HCT116 (cell line): ENCODE data around the gene MARCHF3. TPM values are rescaled to one million over a fixed set of nuclear protein-coding genes. Genes with fewer than 3 reads are reported as not detected.
A peak's percentile ranks its signal among the peaks of the same experiment; 100 is the strongest.

ENCODE experiments used
- ATAC-seq: fragments of 200-7000 bp; cut with Tn5 transposase; 2 replicates; pipeline ENCODE4 v1.9.1; 2020; ENCODE audit warnings: mild to moderate bottlenecking, moderate library complexity
- BruUV-seq: library from RNA; stranded (reverse); fragments of 400-500 nt; replicated peaks from 2 replicates; lab custom pipeline; 2021; lab: Mats Ljungman, UMichigan
- CTCF ChIA-PET: fragments of 300-600 bp; sonication (Branson Sonifier 250); formaldehyde crosslinking; loops from one replicate; lab custom pipeline; 2021; ENCODE audit warnings: antibody characterized with exemption; lab: Charles Lee
- POLR2A ChIA-PET: fragments of 300-600, 350-600 bp; sonication (Branson Sonifier 250); formaldehyde crosslinking; loops from one replicate; lab custom pipeline; 2021; ENCODE audit warnings: antibody characterized with exemption; lab: Charles Lee
- RAD21 ChIA-PET, 2 experiments: fragments of 300-600 bp; sonication (Branson Sonifier 250); formaldehyde crosslinking; loops; one replicate each; lab custom pipeline; 2023; ENCODE audit warnings: low total read pairs in 2 of 2; ENCODE audit not compliant: uncharacterized antibody in 2 of 2, unreplicated experiment in 2 of 2, low non-redundant PET in 1 of 2; lab: Charles Lee
- DNase-seq: peaks from one replicate; pipeline ENCODE4 v3.0.0-alpha.2; 2010; ENCODE audit warnings: low read depth, low spot score
- H2AFZ ChIP-seq: fragments of 200-600 bp; shearing (Covaris generic), sonication (generic); 2 replicates; pipeline ENCODE4 v1.6.1; 2017; ENCODE audit warnings: low read depth, mixed run types, mixed read lengths, antibody characterized with exemption, low read length; ENCODE audit not compliant: poor library complexity, severe bottlenecking
- H3K27ac ChIP-seq: 2 replicates; pipeline ENCODE4 v1.5.1; 2012; ENCODE audit warnings: low read depth, low read length
- H3K27me3 ChIP-seq: fragments of 200-600 bp; sonication (generic); 2 replicates; pipeline ENCODE4 v1.6.1; 2016; ENCODE audit warnings: mixed run types, low read length, mixed read lengths; ENCODE audit not compliant: insufficient read depth
- H3K36me3 ChIP-seq, 2 experiments: fragments of 200-500 bp in 1 of 2; fragments of 200-600 bp in 1 of 2; sonication (Bioruptor generic) in 1 of 2; sonication (generic) in 1 of 2; 2 replicates each; pipeline versions ENCODE4 v1.5.1 to v1.6.1; 2014 to 2016; ENCODE audit warnings: low read length in 2 of 2, inconsistent platforms in 1 of 2, mixed read lengths in 1 of 2, mixed run types in 1 of 2; ENCODE audit not compliant: insufficient read depth in 2 of 2, control insufficient read depth in 1 of 2
- H3K4me1 ChIP-seq, 2 experiments: fragments of 200-600 bp in 1 of 2; sonication (generic) in 1 of 2; 2 replicates each; pipeline versions ENCODE4 v1.5.1 to v1.6.1; 2012 to 2017; ENCODE audit warnings: low read length in 2 of 2, inconsistent platforms in 1 of 2, mild to moderate bottlenecking in 1 of 2, mixed read lengths in 1 of 2, mixed run types in 1 of 2, moderate library complexity in 1 of 2; ENCODE audit not compliant: insufficient read depth in 2 of 2, control insufficient read depth in 1 of 2
- H3K4me2 ChIP-seq: fragments of 200-600 bp; sonication (generic); 2 replicates; pipeline ENCODE4 v1.6.1; 2017; ENCODE audit warnings: mixed run types, low read length, mixed read lengths
- H3K4me3 ChIP-seq, 2 experiments: fragments of 200-600 bp in 1 of 2; sonication (generic) in 1 of 2; replicated peaks in 1 of 2; 2 replicates each; pipeline ENCODE4 v1.5.1; 2011 to 2016; ENCODE audit warnings: low read length in 2 of 2, control low read depth in 1 of 2, low read depth in 1 of 2, mild to moderate bottlenecking in 1 of 2, mixed read lengths in 1 of 2, mixed run types in 1 of 2
- H3K79me2 ChIP-seq: fragments of 200-600 bp; sonication (generic); 2 replicates; pipeline ENCODE4 v1.6.1; 2017; ENCODE audit warnings: mild to moderate bottlenecking, mixed run types, low read length, moderate library complexity, mixed read lengths; ENCODE audit not compliant: insufficient read depth
- H3K9ac ChIP-seq: fragments of 200-600 bp; sonication (generic); 2 replicates; pipeline ENCODE4 v1.6.1; 2016; ENCODE audit warnings: low read length, mixed read lengths
- H3K9me2 ChIP-seq: fragments of 200-600 bp; sonication (generic), shearing (Covaris generic); 2 replicates; pipeline ENCODE4 v1.6.1; 2017; ENCODE audit warnings: mixed run types, mild to moderate bottlenecking, moderate library complexity; ENCODE audit not compliant: insufficient read depth
- H3K9me3 ChIP-seq, 2 experiments: fragments of 200-500 bp in 1 of 2; fragments of 200-600 bp in 1 of 2; sonication (Bioruptor generic) in 1 of 2; sonication (generic) in 1 of 2; 2 replicates each; pipeline ENCODE4 v1.6.1; 2014 to 2017; ENCODE audit warnings: low read length in 2 of 2, mixed read lengths in 2 of 2, inconsistent platforms in 1 of 2, low read depth in 1 of 2, mild to moderate bottlenecking in 1 of 2, mixed run types in 1 of 2, moderate library complexity in 1 of 2; ENCODE audit not compliant: control insufficient read depth in 1 of 2, insufficient read depth in 1 of 2
- H4K20me1 ChIP-seq: fragments of 200-600 bp; sonication (generic), shearing (Covaris generic); 2 replicates; pipeline ENCODE4 v1.6.1; 2017; ENCODE audit warnings: mixed run types, mild to moderate bottlenecking, moderate library complexity; ENCODE audit not compliant: insufficient read depth
- CBX3 ChIP-seq: IDR thresholded peaks from 2 replicates; pipeline ENCODE4 v1.6.1; 2012; ENCODE audit warnings: low read depth
- CEBPB ChIP-seq: IDR thresholded peaks from 2 replicates; pipeline ENCODE4 v1.6.1; 2012; ENCODE audit warnings: low read depth
- CTCF ChIP-seq, 3 experiments: fragments of 200-600 bp in 1 of 3; sonication (generic) in 1 of 3; IDR thresholded peaks in 2 of 3; conservative IDR thresholded peaks in 1 of 3; 2 replicates each; pipeline ENCODE4 v1.5.1; 2012 to 2017; ENCODE audit warnings: low read depth in 2 of 3, low read length in 2 of 3, antibody characterized with exemption in 1 of 3, borderline replicate concordance in 1 of 3, control low read depth in 1 of 3, mild to moderate bottlenecking in 1 of 3, mixed read lengths in 1 of 3, mixed run types in 1 of 3, moderate library complexity in 1 of 3; ENCODE audit not compliant: insufficient read depth in 1 of 3
- EGR1 ChIP-seq: IDR thresholded peaks from 2 replicates; pipeline ENCODE4 v1.6.1; 2012; ENCODE audit warnings: low read depth
- ELF1 ChIP-seq: IDR thresholded peaks from 2 replicates; pipeline ENCODE4 v1.6.1; 2012; ENCODE audit warnings: low read depth, borderline replicate concordance
- EZH2 ChIP-seq: fragments of 200-600 bp; sonication (generic); IDR thresholded peaks from 2 replicates; pipeline ENCODE4 v1.6.1; 2017; ENCODE audit warnings: antibody characterized with exemption, mixed run types
- EZH2phosphoT487 ChIP-seq: fragments of 200-600 bp; IDR thresholded peaks from 2 replicates; pipeline ENCODE4 v1.6.1; 2018; ENCODE audit warnings: antibody characterized with exemption, borderline replicate concordance
- FOSL1 ChIP-seq: IDR thresholded peaks from 2 replicates; pipeline ENCODE4 v1.6.1; 2012; ENCODE audit warnings: low read depth
- JUND ChIP-seq: IDR thresholded peaks from 2 replicates; pipeline ENCODE4 v1.6.1; 2012
- POLR2AphosphoS5 ChIP-seq: IDR thresholded peaks from 2 replicates; pipeline ENCODE4 v1.6.1; 2011; ENCODE audit warnings: mild to moderate bottlenecking, low read depth, low read length, moderate library complexity
- SP1 ChIP-seq: IDR thresholded peaks from 2 replicates; pipeline ENCODE4 v1.6.1; 2012; ENCODE audit warnings: low read depth
- SRF ChIP-seq: IDR thresholded peaks from 2 replicates; pipeline ENCODE4 v1.6.1; 2012; ENCODE audit warnings: low read depth
- YY1 ChIP-seq: IDR thresholded peaks from 2 replicates; pipeline ENCODE4 v1.6.1; 2011; ENCODE audit warnings: low read length, low read depth, moderate library complexity, mild to moderate bottlenecking; ENCODE audit not compliant: insufficient replicate concordance; ENCODE audit errors: extremely low read depth
- ZBTB33 ChIP-seq: IDR thresholded peaks from 2 replicates; pipeline ENCODE4 v1.6.1; 2011; ENCODE audit warnings: mild to moderate bottlenecking, low read length, moderate library complexity; ENCODE audit not compliant: insufficient replicate concordance; ENCODE audit errors: extremely low read depth
- ZNF274 ChIP-seq: fragments of 200-500 bp; sonication (Bioruptor generic); IDR thresholded peaks from 2 replicates; pipeline ENCODE4 v1.6.1; 2014; ENCODE audit warnings: mild to moderate bottlenecking, low read depth, low read length, inconsistent platforms
- intact Hi-C: fragments of 100-400 bp; cut with micrococcal nuclease; formaldehyde crosslinking; loops from 2 replicates; pipeline ENCODE4 v1.10.0; 2022
- total RNA-seq: library from RNA; stranded (reverse); gene quantifications from one replicate; pipeline ENCODE4 v1.2.1, GENCODE V29; 2021; ENCODE audit not compliant: unreplicated experiment
- TF ChIP-seq, protein P1 (sequence below): IDR thresholded peaks from 2 replicates; pipeline ENCODE4 v1.6.1; 2012

MARCHF3 gene
- total RNA-seq, 1 experiment from 2014 or later = 2.3 TPM

- ChIA-PET CTCF (no interaction called here), RAD21 (interaction anchor here in 1 of 2 experiments (0.6 kb wide), 1 partner anchor 15 kb away, joined by 3 read pairs; no protein-coding TSS in a partner anchor), POLR2A (no interaction called here)
- no peak overlapping the region for H3K9ac ChIP-seq
- ATAC-seq = no peak; the same call in 1 of the 2 replicates
- DNase-seq = peak; percentile 10
- intact Hi-C loops = no loop called here
- H3K9me3 ChIP-seq = no peaks in the 10 kb centered on the region
- H3K4me1 ChIP-seq = peaks cover 0 to 12% of the 10 kb centered on the region in 2 experiments; a peak in 2 of 4 replicates
- H3K27ac ChIP-seq = no peak overlapping the region
- H3K9me2 ChIP-seq = no peaks in the 10 kb centered on the region
- H4K20me1 ChIP-seq = no peaks in the 10 kb centered on the region
- no peaks in the 10 kb centered on the region for H3K36me3 ChIP-seq
- H2AFZ ChIP-seq = no peak overlapping the region
- H3K4me3 ChIP-seq = no peak overlapping the region
- BruUV-seq = no TSS peak
- H3K27me3 ChIP-seq = no peaks in the 10 kb centered on the region
- H3K79me2 ChIP-seq = no peaks in the 10 kb centered on the region
- no peak overlapping the region; the same call in 1 of the 2 replicates for H3K4me2 ChIP-seq
- peak; percentile 49 for TF ChIP-seq FOSL1
- no peak for TF ChIP-seq ZNF274
- TF ChIP-seq JUND = peak; percentile 30; the same call in 1 of the 2 replicates
- no peak for TF ChIP-seq CBX3
- peak; percentile 41; the same call in 1 of the 2 replicates for TF ChIP-seq SP1
Measured at GRCh38 chr5:126884269-126884819, 146.0 kb downstream of the MARCHF3 start.

DNA sequence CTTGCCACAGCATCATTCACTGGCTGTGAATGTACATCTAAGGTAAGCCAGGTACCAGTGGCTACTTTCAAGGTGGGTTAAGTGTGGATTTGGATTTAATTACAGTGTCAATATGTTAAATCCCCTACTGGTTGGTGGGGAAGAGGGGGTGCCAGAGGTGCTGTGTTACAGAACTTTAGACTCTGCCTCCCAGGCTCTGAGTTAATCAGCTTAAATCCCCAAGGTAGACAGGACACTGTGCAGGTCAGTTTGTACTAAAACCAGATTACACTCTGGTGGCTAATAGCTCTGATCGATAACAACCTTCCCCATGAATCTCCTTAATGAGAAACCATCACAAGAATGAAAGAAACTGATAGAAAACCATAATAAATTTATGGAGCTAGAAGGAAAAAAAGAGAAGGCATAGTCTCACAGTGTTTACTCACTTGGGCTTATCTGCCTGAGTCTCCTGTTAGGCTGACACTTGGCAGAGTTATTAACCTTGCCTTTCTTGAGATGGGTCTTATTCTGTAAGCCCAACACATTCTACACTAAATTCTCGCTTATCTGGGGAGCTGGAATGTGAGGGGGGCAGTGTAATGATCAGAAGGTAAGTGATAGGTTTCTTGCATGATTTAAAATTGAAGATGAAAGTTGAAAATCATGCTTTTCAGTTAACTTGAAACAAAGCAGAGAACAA, 146.7 kb downstream of the MARCHF3 start:
- peaks cover 0 to 12% of the 10 kb centered on the region in 2 experiments; a peak in 2 of 4 replicates for H3K4me1 ChIP-seq
- no peaks in the 10 kb centered on the region for H3K36me3 ChIP-seq
- no peaks in the 10 kb centered on the region for H3K79me2 ChIP-seq
- no peak for DNase-seq
- intact Hi-C loops = no loop called here
- no peaks in the 10 kb centered on the region for H3K9me2 ChIP-seq
- H4K20me1 ChIP-seq = no peaks in the 10 kb centered on the region
- RAD21 ChIA-PET = interaction anchor here in 1 of 2 experiments (0.6 kb wide), 1 partner anchor 14 kb away, joined by 3 read pairs; no protein-coding TSS in a partner anchor
- H3K4me3 ChIP-seq = no peak overlapping the region
- ATAC-seq = no peak
- BruUV-seq = no TSS peak
- no peak overlapping the region for H3K27ac ChIP-seq
- no peaks in the 10 kb centered on the region for H3K9me3 ChIP-seq
- H3K27me3 ChIP-seq = no peaks in the 10 kb centered on the region
- H3K9ac ChIP-seq = no peak overlapping the region
- H2AFZ ChIP-seq = no peak overlapping the region
- POLR2A ChIA-PET = no interaction called here
- CTCF ChIA-PET = no interaction called here
- H3K4me2 ChIP-seq = no peak overlapping the region
- TF ChIP-seq, protein P1, sequence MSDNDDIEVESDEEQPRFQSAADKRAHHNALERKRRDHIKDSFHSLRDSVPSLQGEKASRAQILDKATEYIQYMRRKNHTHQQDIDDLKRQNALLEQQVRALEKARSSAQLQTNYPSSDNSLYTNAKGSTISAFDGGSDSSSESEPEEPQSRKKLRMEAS = no peak
- TF ChIP-seq ELF1 (no peak), YY1 (no peak), EGR1 (no peak), EZH2phosphoT487 (no peak), ZBTB33 (no peak), SRF (no peak), FOSL1 (no peak), POLR2AphosphoS5 (no peak), EZH2 (no peak), CTCF (IDR thresholded peaks at IDR 0.05 in 2 of 3, conservative IDR thresholded peaks at IDR 0.05 in 1 of 3; ENCODE audit: borderline replicate concordance in 1 of 3, insufficient read depth in 1 of 3, low read depth in 2 of 3, low read length in 2 of 3) (no peak), CEBPB (no peak)
